ENCODE measurements around the gene PRR7. TPM values are rescaled to one million over a fixed set of nuclear protein-coding genes. Genes with fewer than 3 reads are reported as not detected.
"Not testable (repeated sequence)": the region's sequence is repeated elsewhere in the genome, so short reads cannot be mapped to it uniquely, and the experiment has no call there.

The PRR7 gene
- total RNA-seq, 1 donor from 2014 or later = 5.5 TPM

- Mint-ChIP-seq H3K27me3 (ENCODE audit: low read depth) (no peaks in the 10 kb centered on the region), H3K27ac (ENCODE audit: unreplicated experiment) (peak overlapping the region; percentile 90), H3K4me1 (ENCODE audit: low read depth) (peaks cover 65% of the 10 kb centered on the region), H3K36me3 (ENCODE audit: low read depth) (peaks cover 53% of the 10 kb centered on the region), H3K4me3 (ENCODE audit: unreplicated experiment) (no peak overlapping the region), H3K9me3 (ENCODE audit: low read depth) (no peaks in the 10 kb centered on the region)
- no peak for TF ChIP-seq CTCF (IDR thresholded peaks at IDR 0.05)
- no peak for DNase-seq (ENCODE audit: low spot score)
Measured at GRCh38 chr5:177484902-177485549, 38.4 kb downstream of the PRR7 start.

- H3K9me3 Mint-ChIP-seq (ENCODE audit: low read depth); H3K4me3 Mint-ChIP-seq (ENCODE audit: unreplicated experiment); DNase-seq (ENCODE audit: low spot score); H3K27me3 Mint-ChIP-seq (ENCODE audit: low read depth): not testable (repeated sequence)
- Mint-ChIP-seq H3K4me1 (ENCODE audit: low read depth) (peaks cover 66% of the 10 kb centered on the region), H3K36me3 (ENCODE audit: low read depth) (peaks cover 57% of the 10 kb centered on the region), H3K27ac (ENCODE audit: unreplicated experiment) (peak overlapping the region; percentile 90)
Measured at GRCh38 chr5:177485753-177486152, 39.1 kb downstream of the PRR7 start.

DNA sequence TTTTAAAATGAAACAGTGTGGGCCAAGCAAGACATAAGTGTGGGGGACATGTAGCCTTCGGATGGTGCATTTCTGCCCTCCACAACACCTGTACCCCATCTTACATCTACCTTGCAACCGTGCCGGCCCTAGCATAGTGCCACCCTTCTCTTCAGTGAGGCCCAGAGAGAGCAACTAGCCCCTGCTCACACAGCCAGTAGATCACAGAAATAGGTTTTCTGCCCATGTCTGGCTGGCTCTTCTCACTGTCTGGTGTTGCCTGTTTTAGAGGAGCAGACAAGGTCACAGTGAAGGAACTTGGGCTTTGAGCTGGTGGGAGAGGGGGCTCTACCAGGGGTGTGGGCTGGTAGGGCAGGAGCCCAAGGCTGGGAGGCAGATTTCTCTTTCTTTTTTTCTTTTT, 39.6 kb downstream of the PRR7 start:
- no peaks in the 10 kb centered on the region for H3K9me3 Mint-ChIP-seq (ENCODE audit: low read depth)
- TF ChIP-seq CTCF (IDR thresholded peaks at IDR 0.05) = no peak
- H3K27ac Mint-ChIP-seq (ENCODE audit: unreplicated experiment) = peak overlapping the region; percentile 45
- no peak overlapping the region for H3K4me3 Mint-ChIP-seq (ENCODE audit: unreplicated experiment)
- no peak for DNase-seq (ENCODE audit: low spot score)
- peaks cover 71% of the 10 kb centered on the region for H3K4me1 Mint-ChIP-seq (ENCODE audit: low read depth)
- H3K36me3 Mint-ChIP-seq (ENCODE audit: low read depth) = peaks cover 59% of the 10 kb centered on the region
- no peaks in the 10 kb centered on the region for H3K27me3 Mint-ChIP-seq (ENCODE audit: low read depth)

- H3K27me3 Mint-ChIP-seq (ENCODE audit: low read depth) = no peaks in the 10 kb centered on the region
Measured at GRCh38 chr5:177487144-177487543, 40.5 kb downstream of the PRR7 start.

DNA sequence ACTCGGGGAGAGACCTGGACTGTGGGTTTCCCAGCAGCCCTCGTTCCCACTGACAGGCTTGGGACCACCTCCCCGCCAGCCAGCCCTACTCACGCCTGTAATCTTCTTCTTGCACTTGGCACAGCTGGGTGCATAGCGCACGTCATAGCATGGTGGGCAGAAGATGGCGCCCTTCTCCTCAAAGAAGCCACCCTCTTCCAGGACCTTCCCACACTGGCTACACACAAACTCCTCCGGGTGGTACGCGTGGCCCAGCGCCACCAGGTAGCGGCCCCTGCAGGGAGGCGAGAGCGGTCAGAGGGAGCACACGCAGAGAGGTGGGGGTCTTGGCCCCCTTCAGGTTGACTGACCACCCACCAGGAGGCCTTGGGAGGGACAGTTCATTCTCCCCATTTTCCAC, 41.4 kb downstream of the PRR7 start:
- peaks cover 74% of the 10 kb centered on the region for H3K4me1 Mint-ChIP-seq (ENCODE audit: low read depth)
- H3K36me3 Mint-ChIP-seq (ENCODE audit: low read depth) = peaks cover 60% of the 10 kb centered on the region
- TF ChIP-seq CTCF (IDR thresholded peaks at IDR 0.05) = peak; percentile 33
- H3K27ac Mint-ChIP-seq (ENCODE audit: unreplicated experiment) = peak overlapping the region; percentile 41
- H3K9me3 Mint-ChIP-seq (ENCODE audit: low read depth) = no peaks in the 10 kb centered on the region
- H3K27me3 Mint-ChIP-seq (ENCODE audit: low read depth) = no peaks in the 10 kb centered on the region
- DNase-seq (ENCODE audit: low spot score) = no peak
- H3K4me3 Mint-ChIP-seq (ENCODE audit: unreplicated experiment) = no peak overlapping the region

More at GRCh38 chr5:177487144-177487543, 40.5 kb downstream of the PRR7 start:
- DNase-seq (ENCODE audit: low spot score) = no peak
- no peak for TF ChIP-seq CTCF (IDR thresholded peaks at IDR 0.05)
- H3K36me3 Mint-ChIP-seq (ENCODE audit: low read depth) = peaks cover 61% of the 10 kb centered on the region
- H3K27ac Mint-ChIP-seq (ENCODE audit: unreplicated experiment) = peak overlapping the region; percentile 83
- no peak overlapping the region for H3K4me3 Mint-ChIP-seq (ENCODE audit: unreplicated experiment)
- H3K9me3 Mint-ChIP-seq (ENCODE audit: low read depth) = no peaks in the 10 kb centered on the region
- H3K4me1 Mint-ChIP-seq (ENCODE audit: low read depth) = peaks cover 74% of the 10 kb centered on the region

DNA sequence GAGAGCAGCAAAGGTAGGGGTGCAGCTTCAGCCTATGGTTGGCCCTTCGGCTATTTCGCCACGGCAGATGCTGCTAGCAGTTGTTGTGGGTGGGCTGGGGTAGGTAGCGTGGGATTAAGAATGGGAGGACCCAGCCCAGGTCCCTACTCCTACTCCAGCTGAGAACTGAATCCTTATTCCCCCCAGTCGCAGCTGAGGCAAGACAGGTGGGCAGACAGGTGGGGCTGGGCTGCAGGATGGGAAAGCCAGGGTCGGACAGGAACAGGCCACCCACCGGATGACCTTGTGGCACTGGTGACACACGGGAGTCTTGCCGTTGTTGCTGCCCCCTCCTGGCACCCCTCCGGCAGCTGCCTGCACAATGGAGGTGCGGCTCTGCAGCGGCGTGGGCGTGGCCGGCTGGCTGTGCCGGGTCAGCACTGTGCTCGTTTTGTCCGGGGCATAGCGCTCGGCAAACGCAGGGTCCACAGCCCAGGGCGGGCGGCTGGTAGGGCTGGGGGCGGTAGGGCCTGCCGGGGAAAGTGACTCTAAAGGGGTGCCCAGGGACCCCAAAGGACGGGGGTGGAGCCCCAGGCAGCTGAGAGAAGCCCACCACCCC, 42.6 kb downstream of the PRR7 start:
- Mint-ChIP-seq H3K9me3 (ENCODE audit: low read depth) (no peaks in the 10 kb centered on the region), H3K27me3 (ENCODE audit: low read depth) (no peaks in the 10 kb centered on the region), H3K27ac (ENCODE audit: unreplicated experiment) (peak overlapping the region; percentile 77), H3K36me3 (ENCODE audit: low read depth) (peaks cover 54% of the 10 kb centered on the region), H3K4me1 (ENCODE audit: low read depth) (peaks cover 75% of the 10 kb centered on the region), H3K4me3 (ENCODE audit: unreplicated experiment) (no peak overlapping the region)
- no peak for DNase-seq (ENCODE audit: low spot score)
- TF ChIP-seq CTCF (IDR thresholded peaks at IDR 0.05) = peak; percentile 40

All from chondrocyte (in vitro differentiated cells).